ENCODE data around the gene ABHD4. TPM values are rescaled to one million over a fixed set of nuclear protein-coding genes. Genes with fewer than 3 reads are reported as not detected.
"Not testable (repeated sequence)": the region's sequence is repeated elsewhere in the genome, so short reads cannot be mapped to it uniquely, and the experiment has no call there.

The ABHD4 gene
- total RNA-seq, 1 donor from 2014 or later, result 10.8 TPM

- intact Hi-C loops (cut with micrococcal nuclease), result loop anchor here (5.0 kb wide), 1 partner anchor 34 kb away; no protein-coding TSS in a partner anchor
- not testable (repeated sequence) for DNase-seq (ENCODE audit: low spot score); H3K27me3 Mint-ChIP-seq (ENCODE audit: low read depth); H3K9me3 Mint-ChIP-seq
- peaks cover 78% of the 10 kb centered on the region for H3K4me1 Mint-ChIP-seq (ENCODE audit: low read depth)
- peak overlapping the region; percentile 98 for H3K27ac Mint-ChIP-seq
- H3K36me3 Mint-ChIP-seq (ENCODE audit: low read depth), result peaks cover 65% of the 10 kb centered on the region
- peak overlapping the region; percentile 63 for H3K4me3 Mint-ChIP-seq (ENCODE audit: low read depth)
These were observed 31.8 kb upstream of the ABHD4 start for GRCh38 chr14:22566266-22566665.

GRCh38 chr14:22566845-22567244 is 31.3 kb upstream of the ABHD4 start:
- H3K36me3 Mint-ChIP-seq (ENCODE audit: low read depth), result peaks cover 68% of the 10 kb centered on the region
- DNase-seq (ENCODE audit: low spot score), result no peak
- peak overlapping the region; percentile 51 for H3K4me3 Mint-ChIP-seq (ENCODE audit: low read depth)
- H3K27me3 Mint-ChIP-seq (ENCODE audit: low read depth), result no peaks in the 10 kb centered on the region
- H3K27ac Mint-ChIP-seq, result peak overlapping the region; percentile 96
- no peaks in the 10 kb centered on the region for H3K9me3 Mint-ChIP-seq
- intact Hi-C loops (cut with micrococcal nuclease), result loop anchor here (5.0 kb wide), 1 partner anchor 35 kb away; no protein-coding TSS in a partner anchor
- H3K4me1 Mint-ChIP-seq (ENCODE audit: low read depth), result peaks cover 72% of the 10 kb centered on the region

GRCh38 chr14:22567437-22567836 is 30.7 kb upstream of the ABHD4 start:
- Mint-ChIP-seq H3K27me3 (ENCODE audit: low read depth) (no peaks in the 10 kb centered on the region), H3K4me3 (ENCODE audit: low read depth) (peak overlapping the region; percentile 52), H3K4me1 (ENCODE audit: low read depth) (peaks cover 75% of the 10 kb centered on the region), H3K27ac (peak overlapping the region; percentile 96), H3K36me3 (ENCODE audit: low read depth) (peaks cover 74% of the 10 kb centered on the region), H3K9me3 (no peaks in the 10 kb centered on the region)
- DNase-seq (ENCODE audit: low spot score), result no peak
- intact Hi-C loops (cut with micrococcal nuclease), result loop anchor here (5.0 kb wide), 1 partner anchor 35 kb away; no protein-coding TSS in a partner anchor

- peak overlapping the region; percentile 96 for H3K27ac Mint-ChIP-seq
These were observed 28.9 kb upstream of the ABHD4 start for GRCh38 chr14:22569106-22569736.

GRCh38 chr14:22569737-22570131 is 28.4 kb upstream of the ABHD4 start:
- no peaks in the 10 kb centered on the region for H3K27me3 Mint-ChIP-seq (ENCODE audit: low read depth)
- H3K9me3 Mint-ChIP-seq, result no peaks in the 10 kb centered on the region
- intact Hi-C loops (cut with micrococcal nuclease), result loop anchor here (1.0 to 5.0 kb wide), 10 partner anchors 8 to 652 kb away; partner anchors contain the start of genes AJUBA and DAD1
- H3K4me3 Mint-ChIP-seq (ENCODE audit: low read depth), result peak overlapping the region; percentile 89
- H3K4me1 Mint-ChIP-seq (ENCODE audit: low read depth), result peaks cover 74% of the 10 kb centered on the region
- peaks cover 75% of the 10 kb centered on the region for H3K36me3 Mint-ChIP-seq (ENCODE audit: low read depth)
- H3K27ac Mint-ChIP-seq, result peak overlapping the region; percentile 96
- DNase-seq (ENCODE audit: low spot score), result no peak

More at GRCh38 chr14:22569106-22569736, 28.9 kb upstream of the ABHD4 start:
- H3K4me1 Mint-ChIP-seq (ENCODE audit: low read depth), result peaks cover 74% of the 10 kb centered on the region
- no peaks in the 10 kb centered on the region for H3K27me3 Mint-ChIP-seq (ENCODE audit: low read depth)
- H3K36me3 Mint-ChIP-seq (ENCODE audit: low read depth), result peaks cover 75% of the 10 kb centered on the region
- H3K9me3 Mint-ChIP-seq, result no peaks in the 10 kb centered on the region
- no peak for DNase-seq (ENCODE audit: low spot score)
- intact Hi-C loops (cut with micrococcal nuclease), result loop anchor here (5.0 kb wide), 1 partner anchor 37 kb away; no protein-coding TSS in a partner anchor
- peak overlapping the region; percentile 89 for H3K4me3 Mint-ChIP-seq (ENCODE audit: low read depth)

DNA sequence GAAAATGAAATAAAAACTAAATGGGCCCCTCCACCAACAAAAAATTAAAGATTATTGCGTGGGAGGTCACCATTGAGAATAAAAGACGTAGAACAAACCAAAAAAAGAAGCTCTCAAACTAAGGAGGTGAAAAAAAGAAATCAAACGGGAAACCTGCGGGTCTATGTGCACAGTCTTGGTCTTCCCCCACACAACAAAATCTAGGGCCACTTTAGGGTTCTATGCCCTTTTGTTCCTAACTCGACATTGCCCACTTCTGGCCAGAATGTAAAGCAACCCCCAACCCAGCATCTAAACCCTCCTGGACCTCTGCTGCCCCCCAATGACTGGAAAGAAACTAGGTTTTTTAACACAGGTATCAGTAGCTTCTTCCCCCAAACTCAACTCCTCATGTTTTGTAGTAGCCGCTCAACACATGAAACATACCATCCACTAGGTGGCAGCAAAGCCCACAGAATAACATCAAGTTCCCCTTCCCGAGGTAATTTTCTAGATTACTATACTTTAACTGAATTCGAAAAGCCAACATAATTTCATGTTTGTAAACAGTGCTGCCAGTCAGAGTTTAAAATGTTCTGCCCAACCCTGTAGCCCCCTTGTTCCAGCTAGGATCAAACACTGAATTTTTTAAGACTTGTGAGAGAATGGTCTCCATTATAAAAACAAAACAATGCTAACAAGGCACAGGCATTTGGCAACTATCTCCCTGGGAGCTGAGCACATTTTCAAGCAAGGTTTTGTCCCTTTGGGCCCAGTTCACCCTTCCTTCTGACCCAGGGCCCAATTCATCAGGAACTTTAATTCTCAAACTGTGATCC is 27.8 kb upstream of the ABHD4 start:
- H3K27me3 Mint-ChIP-seq (ENCODE audit: low read depth), result no peaks in the 10 kb centered on the region
- peaks cover 70% of the 10 kb centered on the region for H3K4me1 Mint-ChIP-seq (ENCODE audit: low read depth)
- H3K36me3 Mint-ChIP-seq (ENCODE audit: low read depth), result peaks cover 72% of the 10 kb centered on the region
- H3K4me3 Mint-ChIP-seq (ENCODE audit: low read depth), result peak overlapping the region; percentile 89
- DNase-seq (ENCODE audit: low spot score), result peak; percentile 87
- peak overlapping the region; percentile 96 for H3K27ac Mint-ChIP-seq
- H3K9me3 Mint-ChIP-seq, result no peaks in the 10 kb centered on the region
- intact Hi-C loops (cut with micrococcal nuclease), result loop anchor here (1.0 to 5.0 kb wide), 9 partner anchors 9 to 653 kb away; partner anchors contain the start of genes AJUBA and DAD1

GRCh38 chr14:22572562-22573058 is 25.5 kb upstream of the ABHD4 start:
- Mint-ChIP-seq H3K36me3 (ENCODE audit: low read depth) (peaks cover 76% of the 10 kb centered on the region), H3K9me3 (no peaks in the 10 kb centered on the region), H3K4me3 (ENCODE audit: low read depth) (no peak overlapping the region), H3K27ac (peak overlapping the region; percentile 75), H3K27me3 (ENCODE audit: low read depth) (no peaks in the 10 kb centered on the region), H3K4me1 (ENCODE audit: low read depth) (peaks cover 67% of the 10 kb centered on the region)
- no peak for DNase-seq (ENCODE audit: low spot score)
- intact Hi-C loops (cut with micrococcal nuclease), result loop anchor here (5.0 kb wide), 2 partner anchors 250 to 655 kb away; no protein-coding TSS in a partner anchor

GRCh38 chr14:22573804-22574203 is 24.3 kb upstream of the ABHD4 start:
- Mint-ChIP-seq H3K27ac (no peak overlapping the region), H3K9me3 (no peaks in the 10 kb centered on the region), H3K4me3 (ENCODE audit: low read depth) (no peak overlapping the region), H3K36me3 (ENCODE audit: low read depth) (peaks cover 71% of the 10 kb centered on the region), H3K27me3 (ENCODE audit: low read depth) (no peaks in the 10 kb centered on the region), H3K4me1 (ENCODE audit: low read depth) (peaks cover 66% of the 10 kb centered on the region)
- intact Hi-C loops (cut with micrococcal nuclease), result loop anchor here (5.0 kb wide), 2 partner anchors 248 to 657 kb away; no protein-coding TSS in a partner anchor
- no peak for DNase-seq (ENCODE audit: low spot score)

DNA sequence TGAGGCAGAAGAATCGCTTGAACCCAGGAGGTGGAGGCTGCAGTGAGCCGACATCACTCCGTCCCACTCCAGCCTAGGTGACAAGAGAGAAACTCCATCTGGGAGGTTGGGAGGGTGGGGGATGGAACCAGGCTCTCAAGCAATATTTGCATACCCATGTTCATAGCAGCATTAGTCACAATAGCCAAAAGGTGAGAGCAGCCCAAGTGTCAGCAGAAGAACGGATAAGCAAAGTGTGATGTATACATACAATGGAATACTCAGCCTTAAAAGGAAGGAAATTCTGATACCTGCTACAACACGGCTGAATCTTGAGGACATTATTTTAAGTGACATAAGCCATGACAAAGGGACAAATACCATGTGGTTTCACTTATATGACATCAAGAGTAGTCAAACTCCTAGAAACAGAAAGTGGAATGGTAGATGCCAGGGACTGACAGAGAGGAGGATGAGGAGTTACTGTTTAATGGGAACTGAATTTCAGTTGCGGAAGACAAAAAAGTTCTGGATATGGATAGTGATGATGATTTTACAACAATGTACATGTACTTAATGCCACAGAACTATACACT is 20.7 kb upstream of the ABHD4 start:
- H3K27me3 Mint-ChIP-seq (ENCODE audit: low read depth), result no peaks in the 10 kb centered on the region
- DNase-seq (ENCODE audit: low spot score), result no peak
- H3K9me3 Mint-ChIP-seq, result no peaks in the 10 kb centered on the region
- H3K36me3 Mint-ChIP-seq (ENCODE audit: low read depth), result peaks cover 60% of the 10 kb centered on the region
- H3K4me3 Mint-ChIP-seq (ENCODE audit: low read depth), result peak overlapping the region; percentile 52
- H3K27ac Mint-ChIP-seq, result peak overlapping the region; percentile 49
- H3K4me1 Mint-ChIP-seq (ENCODE audit: low read depth), result peaks cover 62% of the 10 kb centered on the region
- intact Hi-C loops (cut with micrococcal nuclease), result no loop called here

- H3K9me3 Mint-ChIP-seq, result no peaks in the 10 kb centered on the region
- intact Hi-C loops (cut with micrococcal nuclease), result no loop called here
- H3K27ac Mint-ChIP-seq, result peak overlapping the region; percentile 69
- peaks cover 59% of the 10 kb centered on the region for H3K36me3 Mint-ChIP-seq (ENCODE audit: low read depth)
- peaks cover 63% of the 10 kb centered on the region for H3K4me1 Mint-ChIP-seq (ENCODE audit: low read depth)
- H3K27me3 Mint-ChIP-seq (ENCODE audit: low read depth), result no peaks in the 10 kb centered on the region
- DNase-seq (ENCODE audit: low spot score), result no peak
- peak overlapping the region; percentile 15 for H3K4me3 Mint-ChIP-seq (ENCODE audit: low read depth)
These were observed 18.9 kb upstream of the ABHD4 start for GRCh38 chr14:22579236-22579635.

DNA sequence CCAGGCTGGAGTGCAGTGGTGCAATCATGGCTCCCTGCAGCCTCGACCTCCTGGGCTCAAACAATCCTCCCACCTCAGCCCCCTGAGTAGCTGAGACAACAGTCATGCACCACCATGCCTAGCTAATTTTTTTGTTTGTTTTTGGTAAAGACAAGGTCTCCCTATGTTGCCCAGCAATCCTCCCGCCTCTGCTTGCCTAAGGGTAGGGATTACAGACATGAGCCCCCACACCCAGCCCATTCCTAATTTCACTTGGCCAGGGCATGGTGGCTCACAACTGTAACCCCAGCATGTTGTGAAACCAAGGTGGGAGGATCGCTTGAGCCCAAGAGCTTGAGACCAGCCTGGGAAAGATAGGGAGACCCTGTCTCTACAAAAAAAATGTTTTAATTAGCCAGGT is 18.2 kb upstream of the ABHD4 start:
- peaks cover 59% of the 10 kb centered on the region for H3K36me3 Mint-ChIP-seq (ENCODE audit: low read depth)
- H3K27ac Mint-ChIP-seq, result no peak overlapping the region
- no peak for DNase-seq (ENCODE audit: low spot score)
- H3K4me1 Mint-ChIP-seq (ENCODE audit: low read depth), result peaks cover 63% of the 10 kb centered on the region
- intact Hi-C loops (cut with micrococcal nuclease), result no loop called here
- H3K4me3 Mint-ChIP-seq (ENCODE audit: low read depth), result peak overlapping the region; percentile 18
- H3K27me3 Mint-ChIP-seq (ENCODE audit: low read depth), result no peaks in the 10 kb centered on the region
- no peaks in the 10 kb centered on the region for H3K9me3 Mint-ChIP-seq

- Mint-ChIP-seq H3K27ac (no peak overlapping the region), H3K4me1 (ENCODE audit: low read depth) (peaks cover 68% of the 10 kb centered on the region), H3K27me3 (ENCODE audit: low read depth) (no peaks in the 10 kb centered on the region), H3K4me3 (ENCODE audit: low read depth) (no peak overlapping the region), H3K9me3 (no peaks in the 10 kb centered on the region), H3K36me3 (ENCODE audit: low read depth) (peaks cover 64% of the 10 kb centered on the region)
- intact Hi-C loops (cut with micrococcal nuclease), result no loop called here
- DNase-seq (ENCODE audit: low spot score), result no peak
These were observed 17.5 kb upstream of the ABHD4 start for GRCh38 chr14:22580625-22581024.
